ENCODE results near the gene DUSP3. TPM values are rescaled to one million over a fixed set of nuclear protein-coding genes. Genes with fewer than 3 reads are reported as not detected.

The DUSP3 gene
- total RNA-seq, 1 donor, result 16.6 TPM

GRCh38 chr17:43767713-43768059 is 11.1 kb downstream of the DUSP3 start:
- Histone ChIP-seq H3K4me3 (ENCODE audit: low read length) (no peak overlapping the region), H3K4me1 (ENCODE audit: insufficient read depth, low read length) (peaks cover 71% of the 10 kb centered on the region), H3K27me3 (ENCODE audit: insufficient read depth, low read length) (no peaks in the 10 kb centered on the region), H3K9me3 (ENCODE audit: low read depth, low read length) (no peaks in the 10 kb centered on the region)

DNA sequence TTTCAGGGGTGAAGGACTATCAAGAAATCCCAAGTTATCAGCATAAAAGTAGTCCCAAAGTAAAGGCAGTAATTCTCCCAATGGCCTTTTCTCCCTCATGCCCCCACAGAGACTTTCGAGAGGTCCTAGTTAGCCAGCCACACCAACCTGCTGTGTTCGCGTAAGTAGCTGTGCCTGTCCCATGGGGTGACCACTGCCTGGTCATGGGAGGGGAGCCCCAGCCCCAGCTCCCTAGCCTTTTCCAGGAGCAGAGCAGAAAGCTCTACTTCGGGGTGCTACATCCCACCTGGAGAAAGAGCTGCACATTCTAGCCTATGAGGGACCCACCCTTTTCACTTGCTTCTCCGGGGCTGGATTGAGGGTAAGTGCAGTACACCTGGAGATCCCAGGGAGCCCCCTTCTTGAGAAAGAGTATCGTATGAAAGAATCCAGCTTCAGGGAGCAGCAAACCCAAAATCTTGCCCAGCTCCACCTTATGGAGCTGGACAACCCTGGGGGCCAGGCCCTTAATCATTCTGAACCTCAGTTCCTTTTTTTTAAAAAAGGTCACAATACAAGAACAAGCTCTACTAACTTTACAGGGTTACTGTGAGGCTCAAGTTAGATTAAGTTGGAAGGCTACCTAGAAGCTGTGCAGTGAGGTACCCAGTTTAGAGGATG is 11.6 kb downstream of the DUSP3 start:
- H3K27me3 ChIP-seq (ENCODE audit: insufficient read depth, low read length), result no peaks in the 10 kb centered on the region
- H3K4me3 ChIP-seq (ENCODE audit: low read length), result no peak overlapping the region
- no peaks in the 10 kb centered on the region for H3K9me3 ChIP-seq (ENCODE audit: low read depth, low read length)
- peaks cover 66% of the 10 kb centered on the region for H3K4me1 ChIP-seq (ENCODE audit: insufficient read depth, low read length)

DNA sequence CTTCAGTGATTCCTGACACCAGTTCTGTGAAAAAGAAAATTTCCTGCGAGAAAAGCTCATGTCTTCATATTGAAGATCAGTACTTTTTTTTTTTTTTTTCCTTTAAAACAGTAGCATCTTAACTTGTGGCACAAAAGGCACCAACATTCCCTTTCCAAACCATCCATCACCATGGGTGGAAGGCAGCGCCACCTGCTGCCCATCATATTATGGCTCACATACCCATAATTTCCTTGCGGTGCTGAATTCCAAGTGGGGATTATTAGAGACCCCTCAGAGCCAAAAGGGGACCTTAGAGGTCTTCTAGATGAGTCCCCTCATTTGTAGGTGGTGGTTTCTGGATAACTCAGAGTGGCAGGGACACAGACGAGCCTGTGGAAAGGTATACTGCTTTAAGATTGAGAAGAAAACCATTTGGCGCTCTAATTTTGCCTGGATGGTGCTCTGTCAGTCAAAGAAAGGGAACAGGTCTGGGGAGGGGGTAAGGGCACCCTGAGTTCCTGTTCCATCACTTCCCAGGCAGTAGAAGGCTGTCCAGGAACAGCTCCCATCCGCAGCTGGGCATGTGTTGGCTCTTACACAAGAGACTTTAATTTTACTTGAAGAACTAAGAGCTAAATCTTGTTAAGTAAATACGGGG is 12.2 kb downstream of the DUSP3 start:
- H3K4me3 ChIP-seq (ENCODE audit: low read length), result no peak overlapping the region
- no peaks in the 10 kb centered on the region for H3K9me3 ChIP-seq (ENCODE audit: low read depth, low read length)
- peaks cover 62% of the 10 kb centered on the region for H3K4me1 ChIP-seq (ENCODE audit: insufficient read depth, low read length)
- no peaks in the 10 kb centered on the region for H3K27me3 ChIP-seq (ENCODE audit: insufficient read depth, low read length)

DNA sequence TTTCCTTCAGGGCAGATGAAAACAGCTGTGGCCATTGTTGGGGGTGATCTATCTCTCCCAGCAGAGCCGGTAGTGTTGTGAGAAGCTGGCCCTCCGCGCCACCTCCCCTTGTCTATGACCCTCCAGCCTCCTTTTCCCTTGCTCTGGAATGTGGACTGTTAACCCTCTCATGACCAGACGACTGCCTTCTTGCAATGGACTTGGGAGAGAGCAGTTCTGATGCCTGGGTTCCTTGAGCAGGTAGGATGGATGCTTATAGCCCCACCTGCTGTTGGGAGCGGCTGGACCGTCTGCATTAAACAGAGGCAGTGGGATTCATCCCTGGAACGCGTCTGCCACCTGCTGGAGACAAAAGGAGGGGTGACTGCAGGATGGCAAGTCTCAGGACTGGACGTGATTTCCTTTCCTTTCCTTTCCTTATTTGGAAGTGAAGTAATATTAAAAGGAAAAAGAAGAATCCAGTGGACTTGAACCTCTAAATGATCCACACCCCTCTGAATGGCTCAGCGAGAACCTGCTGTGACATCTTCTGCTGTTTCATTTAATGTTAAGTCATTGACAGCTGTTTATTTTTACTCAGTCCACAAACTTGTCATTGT is 18.4 kb downstream of the DUSP3 start:
- H3K27me3 ChIP-seq (ENCODE audit: insufficient read depth, low read length), result peaks cover 18% of the 10 kb centered on the region
- H3K4me3 ChIP-seq (ENCODE audit: low read length), result no peak overlapping the region
- no peaks in the 10 kb centered on the region for H3K9me3 ChIP-seq (ENCODE audit: low read depth, low read length)
- H3K4me1 ChIP-seq (ENCODE audit: insufficient read depth, low read length), result peaks cover 20% of the 10 kb centered on the region

GRCh38 chr17:43759836-43760235 is 18.9 kb downstream of the DUSP3 start:
- Histone ChIP-seq H3K4me1 (ENCODE audit: insufficient read depth, low read length) (peaks cover 20% of the 10 kb centered on the region), H3K9me3 (ENCODE audit: low read depth, low read length) (no peaks in the 10 kb centered on the region), H3K4me3 (ENCODE audit: low read length) (no peak overlapping the region), H3K27me3 (ENCODE audit: insufficient read depth, low read length) (peaks cover 23% of the 10 kb centered on the region)

DNA sequence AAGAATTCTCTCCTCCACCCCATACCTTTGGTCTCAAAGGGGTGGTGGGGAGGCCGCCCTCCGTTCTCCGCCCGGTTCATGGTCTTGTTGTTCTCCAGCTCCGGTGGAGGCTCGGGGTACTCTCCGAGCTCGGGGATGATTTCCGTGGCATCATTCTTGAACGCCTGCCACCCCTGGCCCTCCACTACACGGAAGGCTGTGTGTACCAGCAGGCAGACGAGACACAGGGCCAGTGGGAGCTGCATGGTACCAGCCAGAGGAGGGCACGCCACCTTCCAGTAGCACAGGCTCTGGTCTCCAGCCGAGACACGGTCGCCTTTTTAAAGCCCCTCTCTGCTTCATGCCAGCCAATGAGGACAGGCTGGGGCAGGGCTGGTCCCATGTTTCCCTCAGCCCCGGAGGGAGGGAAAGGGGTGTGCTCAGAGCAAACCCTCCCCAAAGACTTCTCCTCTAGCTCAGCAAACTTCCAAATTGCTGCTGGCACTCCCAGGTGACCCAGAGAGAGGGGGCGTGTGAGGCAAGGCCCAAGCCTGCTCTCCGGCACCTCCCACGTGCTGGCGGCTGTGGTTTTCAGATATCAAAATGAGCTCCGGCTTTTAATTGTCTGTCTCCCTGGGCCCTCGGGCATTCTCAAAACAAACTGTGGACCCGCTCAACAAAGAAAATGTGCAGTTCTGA is 20.1 kb downstream of the DUSP3 start, which contains the start of gene SOST:
TSS of gene SOST (minus strand) at position 295 of the 678 bp plus-strand sequence. CDS start at position 245, 50 bp downstream.
- Histone ChIP-seq H3K9me3 (ENCODE audit: low read depth, low read length) (no peaks in the 10 kb centered on the region), H3K4me1 (ENCODE audit: insufficient read depth, low read length) (peaks cover 20% of the 10 kb centered on the region), H3K27me3 (ENCODE audit: insufficient read depth, low read length) (peaks cover 31% of the 10 kb centered on the region), H3K4me3 (ENCODE audit: low read length) (no peak within 1 kb of the TSS)

DNA sequence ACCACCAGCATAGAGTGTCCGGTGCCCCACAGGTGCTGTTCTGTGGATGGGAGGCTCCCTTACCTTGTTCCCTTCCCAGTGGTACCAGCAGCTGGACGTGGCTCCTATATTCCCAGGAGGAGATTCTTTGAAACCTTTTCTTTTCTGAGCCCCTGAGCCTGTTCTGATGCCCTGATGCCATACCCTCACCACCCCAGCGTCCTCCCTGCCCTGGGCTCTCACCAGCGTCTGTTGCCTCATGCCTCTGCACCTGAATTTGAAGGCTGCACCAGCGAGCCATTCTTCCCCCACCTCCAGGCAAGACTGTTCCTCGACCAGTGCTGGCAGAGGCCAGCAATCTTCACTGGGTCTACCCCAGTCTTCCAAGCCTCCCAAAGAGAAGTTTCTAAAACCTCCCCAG is 20.7 kb downstream of the DUSP3 start:
- H3K4me1 ChIP-seq (ENCODE audit: insufficient read depth, low read length), result peaks cover 20% of the 10 kb centered on the region
- H3K27me3 ChIP-seq (ENCODE audit: insufficient read depth, low read length), result peaks cover 31% of the 10 kb centered on the region
- no peak overlapping the region for H3K4me3 ChIP-seq (ENCODE audit: low read length)
- no peaks in the 10 kb centered on the region for H3K9me3 ChIP-seq (ENCODE audit: low read depth, low read length)

GRCh38 chr17:43757171-43757660 is 21.6 kb downstream of the DUSP3 start:
- no peaks in the 10 kb centered on the region for H3K9me3 ChIP-seq (ENCODE audit: low read depth, low read length)
- no peak overlapping the region for H3K4me3 ChIP-seq (ENCODE audit: low read length)
- H3K4me1 ChIP-seq (ENCODE audit: insufficient read depth, low read length), result peaks cover 20% of the 10 kb centered on the region
- H3K27me3 ChIP-seq (ENCODE audit: insufficient read depth, low read length), result peaks cover 31% of the 10 kb centered on the region

DNA sequence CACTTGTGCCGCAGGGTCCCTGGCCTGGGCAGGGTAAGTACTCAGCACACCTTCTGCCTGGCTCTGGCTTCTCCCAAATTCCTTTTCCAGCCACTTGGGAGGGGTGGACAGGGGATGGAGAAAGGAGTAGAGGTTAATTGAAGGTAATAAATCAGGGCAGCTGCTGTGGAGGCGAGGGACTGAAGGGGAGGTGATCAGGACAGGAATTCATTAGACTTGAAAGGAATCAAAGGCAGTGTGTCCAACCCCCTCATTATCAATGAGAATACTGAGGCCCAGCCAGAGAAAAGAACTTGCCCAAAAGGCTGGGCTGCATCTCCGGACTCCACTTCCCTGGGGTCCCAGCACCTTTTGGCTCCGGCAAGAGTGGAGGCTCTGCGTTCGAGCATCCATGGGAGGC is 22.6 kb downstream of the DUSP3 start:
- peaks cover 31% of the 10 kb centered on the region for H3K27me3 ChIP-seq (ENCODE audit: insufficient read depth, low read length)
- peaks cover 20% of the 10 kb centered on the region for H3K4me1 ChIP-seq (ENCODE audit: insufficient read depth, low read length)
- no peaks in the 10 kb centered on the region for H3K9me3 ChIP-seq (ENCODE audit: low read depth, low read length)
- no peak overlapping the region for H3K4me3 ChIP-seq (ENCODE audit: low read length)

GRCh38 chr17:43755389-43755875 is 23.3 kb downstream of the DUSP3 start:
- peaks cover 31% of the 10 kb centered on the region for H3K27me3 ChIP-seq (ENCODE audit: insufficient read depth, low read length)
- peaks cover 17% of the 10 kb centered on the region for H3K4me1 ChIP-seq (ENCODE audit: insufficient read depth, low read length)
- no peak overlapping the region for H3K4me3 ChIP-seq (ENCODE audit: low read length)
- no peaks in the 10 kb centered on the region for H3K9me3 ChIP-seq (ENCODE audit: low read depth, low read length)

- H3K4me3 ChIP-seq (ENCODE audit: low read length), result no peak overlapping the region
- peaks cover 19% of the 10 kb centered on the region for H3K4me1 ChIP-seq (ENCODE audit: insufficient read depth, low read length)
- H3K27me3 ChIP-seq (ENCODE audit: insufficient read depth, low read length), result peaks cover 31% of the 10 kb centered on the region
- H3K9me3 ChIP-seq (ENCODE audit: low read depth, low read length), result no peaks in the 10 kb centered on the region
Observed at GRCh38 chr17:43754947-43755346, 23.8 kb downstream of the DUSP3 start.

DNA sequence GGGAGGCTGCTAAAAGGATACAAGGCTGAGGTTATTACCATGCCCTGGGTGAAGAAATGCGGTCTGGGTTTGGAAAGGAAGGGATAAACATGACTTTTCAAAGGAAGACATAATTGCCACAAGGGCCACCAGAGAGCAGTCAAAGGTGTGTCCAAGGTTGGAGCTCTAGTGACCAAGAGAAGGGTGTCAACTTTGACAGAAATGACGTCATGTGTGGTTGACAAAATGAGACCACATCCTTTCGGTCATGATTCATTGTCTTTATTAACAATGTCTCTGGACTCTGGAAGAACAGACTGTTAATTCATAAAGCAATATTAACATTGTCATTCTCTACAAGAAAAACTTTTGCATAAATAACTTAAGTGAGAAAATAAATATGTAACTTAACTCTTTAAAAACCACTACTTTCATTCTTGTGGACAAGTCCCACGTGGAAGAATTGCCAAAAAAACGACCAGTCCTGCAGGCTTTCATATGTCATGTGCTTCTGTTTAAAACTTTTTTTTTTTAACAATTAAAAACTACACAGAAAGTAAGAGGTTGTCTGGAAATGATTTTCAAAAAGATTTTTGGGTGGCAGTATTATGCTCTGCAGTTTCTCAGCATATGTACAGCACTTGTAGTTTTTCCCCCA is 25.2 kb downstream of the DUSP3 start:
- Histone ChIP-seq H3K4me1 (ENCODE audit: insufficient read depth, low read length) (peaks cover 22% of the 10 kb centered on the region), H3K27me3 (ENCODE audit: insufficient read depth, low read length) (peaks cover 31% of the 10 kb centered on the region), H3K4me3 (ENCODE audit: low read length) (no peak overlapping the region), H3K9me3 (ENCODE audit: low read depth, low read length) (no peaks in the 10 kb centered on the region)

DNA sequence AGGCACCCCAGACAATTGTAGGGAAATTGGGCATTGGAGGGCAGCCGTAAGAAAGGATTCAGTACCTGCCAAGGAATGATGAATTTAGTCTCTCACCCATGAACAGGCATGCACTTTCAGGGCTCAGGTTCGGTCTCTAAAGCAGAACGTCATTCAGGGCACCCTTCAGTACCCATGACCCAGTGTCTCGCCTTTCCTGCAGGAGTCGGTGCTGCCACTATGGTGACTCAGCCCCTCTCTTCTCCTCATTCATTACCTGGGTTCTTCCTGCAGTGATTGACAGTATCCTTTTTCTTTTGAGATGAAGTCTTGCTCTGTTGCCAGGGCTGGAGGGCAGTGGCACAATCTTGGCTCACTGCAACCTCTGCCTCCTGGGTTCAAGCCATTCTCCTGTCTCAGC is 28.6 kb downstream of the DUSP3 start:
- Histone ChIP-seq H3K4me1 (ENCODE audit: insufficient read depth, low read length) (peaks cover 21% of the 10 kb centered on the region), H3K27me3 (ENCODE audit: insufficient read depth, low read length) (peaks cover 16% of the 10 kb centered on the region), H3K4me3 (ENCODE audit: low read length) (no peak overlapping the region), H3K9me3 (ENCODE audit: low read depth, low read length) (no peaks in the 10 kb centered on the region)

DNA sequence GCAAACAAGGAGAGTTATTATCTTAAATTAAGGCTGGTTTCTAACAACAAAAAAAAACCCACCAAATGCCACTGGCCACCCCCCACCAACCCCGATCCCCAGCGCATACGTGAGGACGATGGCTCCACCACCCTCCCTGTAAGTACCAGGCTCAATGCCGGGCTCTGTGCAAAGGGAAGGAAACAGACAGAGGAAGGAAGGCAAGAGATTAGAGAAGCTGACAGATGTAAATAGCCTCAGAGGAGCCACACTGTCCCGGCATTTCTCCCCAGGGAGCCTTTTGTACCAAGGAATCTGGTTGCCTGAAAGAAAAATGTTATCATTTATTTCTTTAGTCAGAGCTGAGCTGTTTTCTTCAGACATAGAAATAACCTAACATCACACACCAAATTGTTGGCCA is 33.2 kb downstream of the DUSP3 start:
- no peaks in the 10 kb centered on the region for H3K9me3 ChIP-seq (ENCODE audit: low read depth, low read length)
- peaks cover 11% of the 10 kb centered on the region for H3K4me1 ChIP-seq (ENCODE audit: insufficient read depth, low read length)
- peaks cover 5% of the 10 kb centered on the region for H3K27me3 ChIP-seq (ENCODE audit: insufficient read depth, low read length)
- H3K4me3 ChIP-seq (ENCODE audit: low read length), result no peak overlapping the region

DNA sequence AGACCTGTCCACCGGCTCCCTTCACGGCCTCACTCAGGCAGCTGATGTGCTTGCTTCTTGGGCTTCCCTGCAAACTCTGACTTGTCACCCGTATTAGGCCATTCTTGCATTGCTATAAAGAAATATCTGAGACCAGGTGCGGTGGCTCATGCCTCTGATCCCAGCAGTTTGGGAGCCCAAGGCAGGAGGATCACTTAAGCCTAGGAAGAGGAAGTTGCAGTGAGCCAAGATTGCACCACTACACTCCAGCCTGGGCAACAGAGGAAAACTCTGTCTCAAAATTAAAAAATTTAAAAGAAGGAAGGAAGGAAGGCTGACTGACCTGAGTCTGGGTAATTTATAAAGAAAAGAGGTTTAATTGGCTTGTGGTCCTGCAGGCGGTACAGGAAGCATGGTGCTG is 37.1 kb downstream of the DUSP3 start:
- Histone ChIP-seq H3K9me3 (ENCODE audit: low read depth, low read length) (no peaks in the 10 kb centered on the region), H3K27me3 (ENCODE audit: insufficient read depth, low read length) (peaks cover 5% of the 10 kb centered on the region), H3K4me1 (ENCODE audit: insufficient read depth, low read length) (peaks cover 6% of the 10 kb centered on the region), H3K4me3 (ENCODE audit: low read length) (no peak overlapping the region)

Measured in mononuclear cell (primary cell).